Vagina (tissue), 2 donors: ENCODE results near the gene RBL1.

Experiments
- POLR2A ChIP-seq, 2 donors: fragments of 450-650 bp; IDR thresholded peaks; one replicate each; pipeline ENCODE4 v1.6.1; 2017; ENCODE audit warnings: antibody characterized with exemption in 2 of 2, mild to moderate bottlenecking in 2 of 2, moderate library complexity in 2 of 2
- TF ChIP-seq, protein P1 (sequence below), 3 experiments: fragments of 450-650 bp in 2 of 3; fragments of 200-600 bp in 1 of 3; sonication (generic) in 1 of 3; IDR thresholded peaks; one replicate each; pipeline ENCODE4 v1.5.1; 2017 to 2019; ENCODE audit warnings: antibody characterized with exemption in 3 of 3, mild to moderate bottlenecking in 2 of 3, moderate library complexity in 2 of 3

DNA sequence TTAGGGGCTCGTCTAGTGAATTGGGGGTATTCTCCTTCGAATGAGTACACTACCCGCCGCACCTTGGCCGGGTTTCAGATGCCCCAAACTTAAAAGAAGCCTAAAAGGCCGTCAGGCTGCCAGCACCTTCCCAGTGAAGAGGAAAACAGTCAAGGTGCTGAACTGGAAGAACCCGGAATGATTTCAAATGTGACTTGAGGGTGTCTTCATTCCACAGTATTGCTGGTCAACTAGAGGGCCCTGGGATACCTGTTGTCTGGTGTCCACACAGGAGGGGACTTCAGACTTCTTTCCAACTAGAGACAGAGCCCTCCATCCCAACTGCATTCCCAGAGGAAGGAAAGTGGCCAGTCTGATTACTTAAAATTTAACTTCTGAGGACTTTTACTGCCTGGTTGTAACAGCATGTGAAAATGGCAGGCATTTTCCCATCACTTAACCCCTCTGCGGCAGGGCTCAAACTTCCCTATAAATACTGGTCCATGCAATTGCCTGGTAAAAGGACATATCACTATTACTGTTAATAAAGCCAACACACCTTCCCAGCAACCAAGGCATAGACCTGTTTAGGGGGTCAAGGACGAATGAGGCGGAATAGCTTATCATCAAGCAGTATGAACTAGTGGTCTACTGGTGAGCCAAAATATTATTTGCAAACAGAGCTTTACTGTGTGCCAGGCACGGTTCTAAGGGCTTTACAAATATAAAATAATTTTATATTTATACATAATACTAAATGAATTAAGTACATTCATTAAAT lies 143.6 kb downstream of the RBL1 start:
- TF ChIP-seq, protein P1, sequence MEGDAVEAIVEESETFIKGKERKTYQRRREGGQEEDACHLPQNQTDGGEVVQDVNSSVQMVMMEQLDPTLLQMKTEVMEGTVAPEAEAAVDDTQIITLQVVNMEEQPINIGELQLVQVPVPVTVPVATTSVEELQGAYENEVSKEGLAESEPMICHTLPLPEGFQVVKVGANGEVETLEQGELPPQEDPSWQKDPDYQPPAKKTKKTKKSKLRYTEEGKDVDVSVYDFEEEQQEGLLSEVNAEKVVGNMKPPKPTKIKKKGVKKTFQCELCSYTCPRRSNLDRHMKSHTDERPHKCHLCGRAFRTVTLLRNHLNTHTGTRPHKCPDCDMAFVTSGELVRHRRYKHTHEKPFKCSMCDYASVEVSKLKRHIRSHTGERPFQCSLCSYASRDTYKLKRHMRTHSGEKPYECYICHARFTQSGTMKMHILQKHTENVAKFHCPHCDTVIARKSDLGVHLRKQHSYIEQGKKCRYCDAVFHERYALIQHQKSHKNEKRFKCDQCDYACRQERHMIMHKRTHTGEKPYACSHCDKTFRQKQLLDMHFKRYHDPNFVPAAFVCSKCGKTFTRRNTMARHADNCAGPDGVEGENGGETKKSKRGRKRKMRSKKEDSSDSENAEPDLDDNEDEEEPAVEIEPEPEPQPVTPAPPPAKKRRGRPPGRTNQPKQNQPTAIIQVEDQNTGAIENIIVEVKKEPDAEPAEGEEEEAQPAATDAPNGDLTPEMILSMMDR (IDR thresholded peaks at IDR 0.05) = no peak
- TF ChIP-seq POLR2A (IDR thresholded peaks at IDR 0.05) = no peak
